ENCODE measurements around the gene TLR9.
A peak's percentile ranks its signal among the peaks of the same experiment; 100 is the strongest.

The TLR9 gene

DNA sequence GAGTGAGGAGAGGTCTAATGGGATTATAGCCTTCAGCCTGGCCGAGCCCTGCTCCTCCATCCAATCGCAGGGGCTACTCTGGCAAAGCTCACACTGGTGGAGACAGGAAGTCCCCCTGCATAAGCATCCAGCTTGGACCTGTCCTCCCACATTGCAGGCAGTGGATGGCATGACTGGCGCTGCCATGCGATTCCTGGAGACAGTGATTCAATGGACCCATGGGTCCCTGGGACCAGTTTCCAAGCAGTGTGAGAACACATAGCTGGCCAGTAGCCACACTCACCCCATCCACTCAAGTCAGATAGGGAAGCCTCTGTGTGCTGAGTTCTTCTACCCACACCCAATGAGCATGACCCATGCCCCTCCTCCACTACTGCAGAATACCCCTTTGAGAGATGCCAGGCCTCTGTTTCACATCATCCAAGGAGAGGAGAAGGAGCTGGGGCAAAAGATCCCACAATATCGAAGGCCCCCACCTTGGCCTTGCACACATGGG, 53.1 kb downstream of the TLR9 start:
- DNase-seq (ENCODE audit: low spot score) = no peak

DNA sequence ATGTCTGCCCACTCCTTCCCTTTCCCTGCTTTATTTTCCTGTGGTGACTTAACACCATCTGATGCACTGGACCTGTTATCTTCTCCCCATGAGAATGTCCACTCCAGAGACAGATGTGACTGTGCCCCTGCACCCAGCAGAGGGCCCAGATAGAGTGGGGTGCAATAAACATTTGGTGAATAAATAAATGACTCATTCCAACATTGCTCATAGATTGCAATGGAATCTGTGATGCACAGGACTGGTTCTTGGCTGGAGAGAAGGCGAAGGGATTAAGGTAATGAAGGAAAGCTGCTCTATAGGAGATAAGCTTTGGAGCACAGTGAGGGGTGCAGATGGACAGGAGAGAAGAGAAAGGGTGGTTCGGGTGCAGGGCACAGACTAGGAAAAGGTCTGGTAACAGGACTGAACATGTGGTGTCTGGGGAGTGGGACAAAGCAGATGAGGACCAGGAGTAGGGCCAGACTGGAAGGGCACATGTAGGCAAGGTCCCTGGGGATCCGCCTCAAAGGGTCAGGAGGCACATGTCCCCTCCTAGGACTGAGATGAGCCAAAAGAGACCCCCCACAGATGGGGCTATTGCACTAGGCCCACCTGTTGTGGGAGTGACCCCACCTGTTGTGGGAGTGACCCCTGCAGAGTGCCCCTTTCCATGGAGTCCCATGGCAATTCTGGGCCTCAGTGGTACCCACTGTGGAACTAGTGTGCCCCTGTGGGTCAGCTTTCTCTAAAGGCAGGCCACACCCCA, 53.8 kb downstream of the TLR9 start:
- DNase-seq (ENCODE audit: low spot score) = peak; percentile 14
